ENCODE data around the gene TM4SF1.
"Not testable (repeated sequence)": the region's sequence is repeated elsewhere in the genome, so short reads cannot be mapped to it uniquely, and the experiment has no call there.

The TM4SF1 gene

DNA sequence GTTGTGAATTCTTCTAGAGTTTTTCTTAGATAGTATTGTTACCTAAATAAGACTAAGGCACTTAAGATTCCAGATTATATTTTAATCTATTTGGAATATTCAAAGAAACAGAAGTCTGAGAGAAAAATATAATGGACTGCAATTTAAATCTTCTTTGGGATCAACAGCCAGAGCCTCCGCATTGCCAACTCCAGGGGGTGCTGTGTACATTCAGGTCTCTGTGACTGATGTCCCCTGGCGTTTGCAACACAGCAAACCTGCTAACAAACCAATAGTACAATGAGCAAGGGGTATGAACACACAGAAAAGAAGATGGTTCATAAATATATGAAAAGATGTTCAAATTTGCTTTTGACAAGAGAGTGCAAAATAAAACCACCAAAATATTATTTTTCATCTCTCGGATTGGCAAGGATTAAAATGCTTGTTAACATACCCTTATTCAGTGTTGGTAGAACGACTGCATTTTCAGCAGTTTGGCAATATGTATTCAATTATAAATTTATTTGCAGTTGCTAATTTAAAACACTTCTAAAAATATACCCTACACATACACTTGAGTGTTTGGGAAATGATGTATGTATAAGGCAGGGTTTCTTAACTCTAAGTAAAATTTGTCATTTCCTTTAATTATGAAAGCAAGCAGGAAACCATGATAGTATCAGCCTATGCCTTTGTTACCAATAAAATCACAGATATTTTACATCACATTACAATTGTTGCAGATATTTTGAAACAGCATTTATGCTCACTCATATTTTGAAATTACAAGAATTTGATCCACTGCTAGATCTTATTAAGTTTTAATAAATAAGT lies 16.1 kb upstream of the TM4SF1 start:
- DNase-seq, result no peak

DNA sequence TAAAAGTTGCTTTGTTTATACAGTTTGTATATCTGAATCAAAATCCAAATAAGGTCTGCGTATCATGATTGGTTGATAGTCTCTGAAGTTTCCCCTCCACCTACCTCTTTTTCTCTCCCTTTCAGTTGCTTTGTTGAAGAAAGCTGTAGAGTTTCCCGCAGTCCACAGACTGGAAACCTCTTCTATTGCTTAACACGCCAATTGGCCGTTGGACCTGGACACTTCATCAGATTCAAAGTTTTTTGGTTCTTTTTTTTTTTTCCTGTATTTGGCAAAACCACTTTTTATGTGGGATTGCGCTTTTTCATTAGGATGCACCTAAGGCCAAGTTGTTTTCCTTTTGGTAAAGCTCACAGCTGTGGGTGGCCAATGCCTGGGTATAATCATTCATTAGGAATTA lies 14.5 kb upstream of the TM4SF1 start:
- DNase-seq, result no peak

DNA sequence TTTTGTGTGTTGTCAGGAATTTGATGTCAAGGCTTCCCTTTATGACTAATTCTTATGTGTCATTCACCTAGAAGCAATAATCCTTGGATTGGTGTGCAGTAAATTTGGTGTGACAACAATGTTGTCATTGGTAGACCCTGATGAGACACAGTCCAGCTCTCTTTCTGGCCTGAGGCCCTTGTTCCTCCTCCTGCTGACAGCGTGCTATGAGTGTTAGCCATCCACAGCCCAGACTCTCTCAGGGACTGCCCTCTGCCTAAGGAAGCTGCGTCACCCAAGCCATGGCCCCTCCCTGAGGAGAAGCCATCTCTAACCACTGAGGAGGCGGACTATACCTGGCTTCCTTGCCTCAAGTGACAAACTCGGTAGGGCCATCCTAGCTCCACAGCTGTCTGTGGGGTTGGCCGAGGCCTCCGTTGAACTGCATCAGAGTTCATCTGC lies 13.3 kb upstream of the TM4SF1 start:
- no peak for DNase-seq

GRCh38 chr3:149390294-149390693 lies 12.8 kb upstream of the TM4SF1 start:
- no peak for DNase-seq

DNA sequence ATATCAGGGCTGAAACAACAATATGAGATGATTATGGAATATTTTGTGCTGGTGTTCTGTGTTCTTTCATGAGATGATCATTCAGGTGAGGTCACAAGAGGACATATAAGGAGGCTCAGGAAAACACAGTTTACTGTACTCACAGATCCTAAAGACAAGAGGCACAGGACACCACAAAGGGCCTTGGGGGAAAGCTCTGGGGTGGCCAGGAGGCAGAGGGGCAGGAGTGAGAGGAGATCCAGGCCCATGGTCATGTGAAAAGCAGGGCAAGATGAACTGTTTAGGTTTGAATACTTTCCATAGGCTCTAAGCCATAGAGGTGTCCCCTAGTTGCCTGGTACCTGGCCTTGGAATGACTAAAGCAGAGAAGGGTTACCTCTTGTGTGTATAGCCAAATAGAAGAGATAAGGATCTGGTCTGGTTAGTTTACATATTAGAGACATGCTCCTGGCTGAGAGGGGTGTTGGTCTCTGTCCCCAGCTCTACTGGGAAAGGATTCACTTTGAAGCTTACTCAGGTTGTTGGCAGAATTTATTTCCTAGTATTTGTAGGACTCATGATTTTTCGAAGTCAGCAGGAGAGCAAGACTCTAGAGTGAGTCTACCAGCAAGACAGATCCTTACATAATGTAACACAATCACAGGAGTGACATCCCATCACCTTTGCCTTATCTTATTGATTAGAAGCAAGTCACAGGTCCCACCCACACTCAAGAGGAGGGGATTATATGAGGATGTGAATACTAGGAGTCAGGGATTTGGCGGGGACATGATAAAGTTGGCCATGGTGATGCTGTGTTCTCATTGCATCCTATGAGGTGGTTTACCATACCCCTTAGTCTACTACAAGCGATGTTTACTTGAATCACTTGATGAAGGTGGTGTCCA lies 11.3 kb upstream of the TM4SF1 start:
- DNase-seq, result no peak

DNA sequence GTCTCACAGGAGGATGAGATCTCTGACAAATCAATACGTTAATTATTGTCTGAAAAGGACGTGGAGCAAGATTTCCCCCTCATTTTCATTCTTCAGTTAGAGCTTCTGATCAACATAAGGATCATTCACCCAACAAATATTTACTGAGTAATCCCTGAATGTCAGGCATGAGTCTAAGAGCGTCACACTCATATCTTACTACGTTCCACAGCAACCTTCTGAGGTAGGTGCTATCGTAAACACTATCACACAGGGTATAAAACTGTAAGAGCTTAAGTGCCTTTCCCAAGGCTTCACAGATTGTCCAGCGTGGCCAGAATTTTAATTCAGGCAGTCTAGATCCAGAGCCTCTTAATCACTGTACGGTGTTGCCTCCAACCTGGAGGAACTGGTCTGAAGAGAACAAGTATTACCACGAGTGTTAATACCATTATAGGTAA lies 10.6 kb upstream of the TM4SF1 start:
- DNase-seq, result no peak

DNA sequence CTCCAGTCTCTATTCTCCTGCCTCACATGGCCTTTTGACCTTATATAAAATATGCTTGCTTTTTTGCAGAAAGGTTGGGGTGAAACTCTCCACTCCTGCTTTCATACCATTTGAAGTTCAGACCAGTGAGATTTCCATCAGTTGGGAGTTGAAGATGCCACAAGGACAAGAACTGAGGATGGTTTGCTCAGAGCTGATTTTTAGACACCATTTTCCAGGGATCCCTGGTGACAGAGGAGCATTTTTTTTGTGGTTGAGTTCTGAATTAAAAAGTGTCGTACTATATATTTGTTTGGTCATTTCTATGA lies 8.8 kb upstream of the TM4SF1 start:
- no peak for DNase-seq

DNA sequence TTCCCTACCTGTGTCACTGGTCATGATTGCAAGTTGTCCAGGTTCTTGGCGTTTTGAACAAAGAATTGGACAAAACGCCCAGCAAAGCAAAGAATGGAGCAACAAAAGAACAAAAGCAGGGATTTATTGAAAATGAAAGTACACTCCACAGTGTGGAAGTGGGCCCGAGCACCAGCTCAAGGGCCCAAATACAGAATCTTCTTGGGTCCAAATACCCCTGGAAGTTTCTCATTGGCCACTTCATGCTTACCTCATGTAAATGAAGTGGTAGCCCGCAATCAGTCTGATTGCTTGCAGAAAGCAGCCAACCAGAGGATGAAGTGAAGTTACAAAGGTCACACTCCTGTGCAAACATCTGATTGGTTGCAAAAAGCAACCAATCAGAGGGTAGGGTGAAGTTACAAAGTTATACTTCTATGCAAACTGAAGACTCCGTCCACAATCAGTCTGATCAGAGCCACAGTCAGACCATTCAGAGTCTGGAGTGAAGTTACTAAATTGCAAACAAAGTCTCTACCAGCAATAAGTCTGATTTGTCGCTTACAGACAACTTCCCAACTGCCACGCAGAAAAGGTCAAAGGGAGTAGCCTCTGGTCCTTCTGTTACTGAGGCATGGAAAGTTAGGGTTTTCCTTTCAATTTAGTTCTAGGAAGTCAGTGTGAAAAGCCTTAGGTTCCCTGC lies 8.3 kb upstream of the TM4SF1 start:
- DNase-seq, result no peak

GRCh38 chr3:149384911-149385321 lies 7.5 kb upstream of the TM4SF1 start:
- no peak for DNase-seq

- DNase-seq, result no peak
Observed at GRCh38 chr3:149384167-149384566, 6.7 kb upstream of the TM4SF1 start.

GRCh38 chr3:149383703-149384102 lies 6.3 kb upstream of the TM4SF1 start:
- no peak for DNase-seq

DNA sequence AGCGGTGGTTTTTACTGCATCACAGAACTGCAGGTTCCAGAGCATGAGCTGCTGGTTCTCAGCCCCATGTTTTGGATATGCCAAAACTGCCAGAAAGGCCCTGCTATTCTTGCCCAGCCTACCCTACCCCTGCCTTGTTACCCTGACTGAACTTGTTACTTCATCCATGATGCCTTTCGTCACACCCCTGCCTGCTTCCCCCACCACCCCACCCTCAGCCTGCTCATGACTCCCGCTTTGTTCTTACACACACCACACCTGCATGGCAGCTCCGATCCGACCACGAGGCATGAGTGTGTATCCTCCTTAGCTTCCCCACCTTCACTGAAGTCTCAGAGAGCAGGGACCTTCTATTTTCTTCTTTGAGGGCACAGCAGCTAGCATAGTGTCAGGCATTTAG lies 5.1 kb upstream of the TM4SF1 start:
- no peak for DNase-seq

DNA sequence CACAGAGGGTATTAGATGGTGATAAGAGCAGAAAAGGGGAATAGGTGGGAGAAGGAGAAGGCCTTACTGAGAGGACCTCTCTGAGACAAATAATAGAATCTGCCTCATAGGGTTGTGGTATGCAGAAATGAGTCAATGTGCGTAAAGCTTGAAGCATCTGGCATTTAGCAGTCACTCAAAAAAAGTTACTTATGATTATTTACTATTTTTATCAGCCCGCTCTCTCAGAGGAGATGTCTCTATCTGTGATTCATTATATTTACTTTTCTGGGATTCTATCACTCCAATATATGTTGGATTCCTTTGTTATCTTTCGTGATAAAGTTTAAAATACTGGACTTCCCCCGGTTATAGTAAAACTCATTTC lies 4.6 kb upstream of the TM4SF1 start:
- DNase-seq, result no peak

GRCh38 chr3:149381173-149382100 lies 4.0 kb upstream of the TM4SF1 start:
- DNase-seq, result no peak

GRCh38 chr3:149380220-149380619 lies 2.8 kb upstream of the TM4SF1 start:
- DNase-seq, result not testable (repeated sequence)

DNA sequence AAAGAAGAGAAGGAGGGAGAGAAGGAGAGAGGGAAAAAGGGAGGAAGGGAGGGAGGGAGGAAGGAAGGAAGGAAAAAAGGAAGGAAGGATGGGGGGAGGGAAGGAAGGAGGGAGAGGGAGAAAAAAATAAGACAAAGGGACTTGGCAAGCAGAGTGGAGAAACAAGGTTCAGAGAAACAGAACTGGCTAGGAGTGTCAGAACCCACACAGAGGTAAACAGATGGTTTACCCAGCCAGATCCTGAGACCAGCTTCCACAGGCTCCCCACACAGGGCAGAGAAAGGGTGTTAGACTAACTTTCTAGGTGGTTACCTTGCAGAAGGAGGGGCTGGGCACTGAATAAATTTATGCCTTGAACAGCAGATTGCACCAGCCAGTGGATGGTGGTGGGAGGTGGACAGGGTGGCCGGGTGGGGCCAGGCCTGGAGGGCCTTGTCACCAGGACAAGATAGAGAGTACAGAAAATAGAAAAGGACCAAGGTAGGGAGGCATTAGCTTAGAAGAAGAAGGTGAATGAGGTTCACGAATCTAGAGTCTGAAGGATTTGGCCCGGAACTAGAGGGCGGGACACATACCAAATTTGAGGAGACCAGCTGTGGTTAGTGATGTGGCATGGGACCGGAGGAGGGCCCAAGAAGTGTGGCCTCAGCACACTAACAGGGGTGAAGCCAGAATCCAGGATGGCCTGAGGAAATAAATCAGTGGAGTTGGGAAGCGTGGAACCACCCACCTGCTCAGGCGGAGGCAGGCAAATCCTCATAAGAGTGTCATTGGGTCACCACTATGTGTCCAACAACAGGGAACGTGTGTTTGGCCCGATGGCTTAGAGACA lies 1.2 kb upstream of the TM4SF1 start:
- DNase-seq, result no peak

GRCh38 chr3:149376718-149377407 lies 586 bp downstream of the TM4SF1 start:
- no peak for DNase-seq

DNA sequence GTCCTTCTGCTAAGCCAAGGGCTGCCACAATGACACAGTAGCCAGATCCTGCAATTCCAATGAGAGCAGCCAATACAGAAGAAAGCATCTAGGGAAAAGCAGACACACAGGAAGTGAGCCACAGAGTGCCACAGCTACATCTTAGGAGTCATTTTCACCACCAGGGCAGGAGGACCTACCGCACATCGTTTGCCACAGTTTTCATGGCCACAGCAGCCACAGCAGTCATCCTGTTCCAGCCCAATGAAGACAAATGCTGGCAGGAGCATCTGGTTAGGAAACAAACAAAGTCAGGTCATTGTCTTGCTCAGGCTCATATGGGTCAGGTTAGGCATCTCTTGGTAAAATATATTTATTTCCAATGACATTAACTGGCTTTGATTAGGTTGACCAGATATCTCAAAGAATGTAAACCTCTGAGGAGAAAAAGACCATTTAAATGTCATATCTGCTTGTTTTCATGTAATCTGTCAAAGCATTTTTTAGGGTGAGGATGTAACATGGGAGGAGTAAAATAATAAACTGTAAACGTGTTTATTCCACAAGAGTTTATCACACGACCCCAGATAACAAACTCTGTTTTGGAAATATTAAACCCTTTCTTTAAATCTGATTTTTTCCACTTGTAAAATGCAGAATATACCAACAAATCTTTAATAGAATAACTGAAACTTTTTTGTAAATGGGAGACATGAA lies 1.8 kb downstream of the TM4SF1 start:
- no peak for DNase-seq

- no peak for DNase-seq
Observed at GRCh38 chr3:149374793-149375500, 2.5 kb downstream of the TM4SF1 start.

DNA sequence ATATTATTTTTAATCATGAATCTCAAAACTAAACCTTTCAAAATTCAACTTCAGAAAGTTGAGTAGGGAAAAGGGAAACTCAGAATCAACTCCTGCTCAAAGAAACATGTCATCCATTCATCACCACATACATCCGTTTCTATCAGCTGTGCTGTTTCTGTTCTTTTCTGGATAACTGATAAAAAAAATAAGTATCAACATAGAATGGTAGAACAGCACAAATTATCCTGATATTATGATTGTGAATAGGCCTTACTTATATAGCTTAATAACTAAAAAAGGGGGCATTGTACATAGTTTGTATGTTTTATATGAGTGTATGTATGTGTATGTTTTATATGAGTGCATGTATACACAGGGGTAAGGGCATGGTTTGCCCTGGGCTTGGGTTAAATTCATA lies 3.1 kb downstream of the TM4SF1 start:
- DNase-seq, result no peak
